Adrenal gland (tissue), 5 donors: ENCODE data around the gene SPACA5B.
"Not testable (repeated sequence)": the region's sequence is repeated elsewhere in the genome, so short reads cannot be mapped to it uniquely, and the experiment has no call there.

Source experiments
- POLR2A ChIP-seq, 2 donors: fragments of 450-650 bp; IDR thresholded peaks; one replicate each; pipeline ENCODE4 v1.6.1; 2017; ENCODE audit warnings: antibody characterized with exemption in 2 of 2, mild to moderate bottlenecking in 2 of 2, moderate library complexity in 1 of 2
- TF ChIP-seq, protein P1 (sequence below), 6 experiments: fragments of 450-650 bp in 4 of 6; fragments of 200-600 bp in 2 of 6; sonication (generic) in 1 of 6; IDR thresholded peaks; 1 replicate in 5 of 6; 2 replicates in 1 of 6; pipeline versions ENCODE4 v1.5.1 to v1.8.0; 2016 to 2021; ENCODE audit warnings: antibody characterized with exemption in 6 of 6, mild to moderate bottlenecking in 2 of 6, moderate library complexity in 1 of 6
- donor health status: DM: no; HTN: no; CAD: no.

- TF ChIP-seq, protein P1, sequence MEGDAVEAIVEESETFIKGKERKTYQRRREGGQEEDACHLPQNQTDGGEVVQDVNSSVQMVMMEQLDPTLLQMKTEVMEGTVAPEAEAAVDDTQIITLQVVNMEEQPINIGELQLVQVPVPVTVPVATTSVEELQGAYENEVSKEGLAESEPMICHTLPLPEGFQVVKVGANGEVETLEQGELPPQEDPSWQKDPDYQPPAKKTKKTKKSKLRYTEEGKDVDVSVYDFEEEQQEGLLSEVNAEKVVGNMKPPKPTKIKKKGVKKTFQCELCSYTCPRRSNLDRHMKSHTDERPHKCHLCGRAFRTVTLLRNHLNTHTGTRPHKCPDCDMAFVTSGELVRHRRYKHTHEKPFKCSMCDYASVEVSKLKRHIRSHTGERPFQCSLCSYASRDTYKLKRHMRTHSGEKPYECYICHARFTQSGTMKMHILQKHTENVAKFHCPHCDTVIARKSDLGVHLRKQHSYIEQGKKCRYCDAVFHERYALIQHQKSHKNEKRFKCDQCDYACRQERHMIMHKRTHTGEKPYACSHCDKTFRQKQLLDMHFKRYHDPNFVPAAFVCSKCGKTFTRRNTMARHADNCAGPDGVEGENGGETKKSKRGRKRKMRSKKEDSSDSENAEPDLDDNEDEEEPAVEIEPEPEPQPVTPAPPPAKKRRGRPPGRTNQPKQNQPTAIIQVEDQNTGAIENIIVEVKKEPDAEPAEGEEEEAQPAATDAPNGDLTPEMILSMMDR (IDR thresholded peaks at IDR 0.05), result not testable (repeated sequence)
- TF ChIP-seq POLR2A (IDR thresholded peaks at IDR 0.05), result not testable (repeated sequence)
Measured at GRCh38 chrX:48125286-48125685, 5.1 kb upstream of the SPACA5B start.
